ENCODE measurements around the gene SH2D3C.
A peak's percentile ranks its signal among the peaks of the same experiment; 100 is the strongest.

The SH2D3C gene

DNA sequence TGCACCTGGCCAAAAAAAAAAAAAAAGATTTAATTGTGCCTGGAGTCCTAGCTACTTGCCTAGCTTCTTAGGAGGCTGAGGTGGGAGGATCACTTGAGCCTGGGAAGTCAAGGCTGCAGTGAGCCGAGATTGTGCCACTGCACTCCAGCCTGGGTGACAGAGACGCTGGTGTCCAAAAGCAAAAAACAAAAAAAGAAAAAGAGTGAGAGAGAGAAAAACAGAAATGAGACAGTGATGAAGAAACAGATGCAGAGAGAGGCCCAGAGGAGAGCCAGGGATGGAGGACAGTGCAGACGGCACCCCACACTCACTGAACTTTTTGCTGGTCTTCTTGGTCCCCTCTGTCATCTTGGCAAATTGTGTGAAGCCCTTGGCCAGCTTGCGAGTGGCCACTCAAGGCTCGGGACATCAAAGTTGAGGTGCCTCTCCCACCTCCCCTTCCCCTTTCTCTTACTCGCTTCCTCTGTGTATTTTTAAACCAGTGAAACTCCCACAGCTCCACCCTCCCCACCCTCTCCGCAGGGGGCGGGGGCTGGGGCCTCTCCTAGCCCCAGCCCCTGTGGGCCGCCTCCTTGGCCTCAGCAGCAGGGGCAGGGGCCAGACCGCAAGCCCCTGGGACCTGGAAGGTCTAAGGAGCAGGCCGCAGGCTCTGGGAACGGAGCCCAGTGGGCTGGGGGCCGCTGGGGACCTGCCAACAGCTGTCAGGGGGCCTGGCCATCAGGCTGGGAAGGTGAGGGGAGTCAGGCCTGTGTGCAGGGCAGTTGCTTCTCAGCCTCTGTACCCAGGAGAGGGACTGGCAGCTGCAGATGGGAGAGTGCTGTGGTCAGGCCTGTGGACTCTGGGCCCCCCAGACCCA is at the start of gene SH2D3C:
Gene SH2D3C, minus strand, starts transcription at position 387 of the 856 bp plus-strand sequence. Its CDS starts 39 bp downstream, at position 348.
- DNase-seq: peak; percentile 57 to 71

DNA sequence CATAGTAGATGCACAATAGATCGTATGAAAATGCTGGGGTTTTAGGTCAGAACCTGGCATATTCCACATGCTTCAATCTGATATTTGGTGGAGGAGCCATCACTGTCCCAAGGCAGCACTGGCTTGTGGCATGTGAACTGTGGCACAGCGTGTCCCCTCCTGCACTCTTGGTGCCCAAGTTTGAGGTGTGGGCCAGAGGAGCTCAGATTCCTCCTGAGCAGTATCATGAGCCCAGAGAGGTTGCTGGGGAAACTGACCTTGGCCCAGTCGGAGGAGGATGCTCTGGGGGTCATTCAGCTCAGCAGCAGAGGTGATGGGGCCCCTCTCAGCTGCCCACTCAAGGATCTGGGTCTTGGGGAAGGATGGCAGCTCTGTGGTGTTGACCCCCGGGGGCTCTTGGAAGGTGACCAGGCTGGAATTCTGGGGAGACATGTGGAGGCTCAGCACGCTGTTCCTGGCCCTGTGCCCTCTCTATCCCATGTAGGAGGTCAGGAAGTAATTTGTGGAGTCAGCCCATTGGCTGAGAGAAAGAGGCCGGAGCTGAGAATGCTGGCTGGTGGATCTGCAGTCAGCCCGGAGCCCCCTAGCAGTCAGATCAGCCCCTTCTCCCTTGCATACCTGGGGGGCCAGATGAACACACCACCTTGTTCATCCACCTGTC is 47.9 kb upstream of the SH2D3C start:
- no peak for DNase-seq

- DNase-seq: no peak
Measured at GRCh38 chr9:127825319-127826051, 47.0 kb upstream of the SH2D3C start.

DNA sequence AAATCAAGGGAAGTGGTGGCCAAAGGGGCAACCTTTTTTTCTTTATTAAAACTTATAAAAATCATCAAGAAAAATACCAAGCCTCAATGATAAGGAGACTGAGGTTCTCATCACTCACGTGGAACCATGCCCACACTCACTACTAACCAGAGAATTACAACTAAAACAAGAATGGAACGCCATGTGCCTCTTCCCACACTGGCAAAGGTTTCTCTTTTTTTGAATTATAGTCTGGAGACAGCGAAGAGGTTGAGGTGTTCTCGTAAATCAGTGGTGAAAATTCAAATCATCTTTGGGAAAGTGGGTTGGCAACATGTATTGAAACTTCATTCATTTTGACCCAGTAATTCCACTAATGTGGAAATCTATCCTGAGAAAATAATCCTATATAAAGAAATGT is 43.6 kb upstream of the SH2D3C start:
- no peak for DNase-seq

DNA sequence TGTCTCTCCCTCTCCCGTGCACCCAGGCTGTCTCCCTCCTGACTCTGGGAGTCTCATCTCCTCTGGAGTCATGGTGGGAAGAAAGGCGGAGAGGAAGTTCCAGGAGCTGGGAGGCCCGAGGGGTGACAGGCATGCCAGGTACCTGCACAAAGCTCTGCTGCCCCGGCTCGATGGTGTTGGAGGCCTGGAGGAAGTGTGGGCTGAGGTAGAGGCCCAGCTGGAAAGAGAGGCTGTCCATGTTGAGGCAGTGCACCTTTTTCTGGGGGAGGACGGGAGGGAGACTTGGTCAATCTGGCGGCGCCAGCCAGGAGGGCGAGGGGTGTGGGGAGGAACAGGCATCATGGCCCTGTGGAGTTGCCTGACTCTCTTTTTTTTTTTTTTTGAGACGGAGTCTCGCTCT is 40.1 kb upstream of the SH2D3C start:
- no peak for DNase-seq

DNA sequence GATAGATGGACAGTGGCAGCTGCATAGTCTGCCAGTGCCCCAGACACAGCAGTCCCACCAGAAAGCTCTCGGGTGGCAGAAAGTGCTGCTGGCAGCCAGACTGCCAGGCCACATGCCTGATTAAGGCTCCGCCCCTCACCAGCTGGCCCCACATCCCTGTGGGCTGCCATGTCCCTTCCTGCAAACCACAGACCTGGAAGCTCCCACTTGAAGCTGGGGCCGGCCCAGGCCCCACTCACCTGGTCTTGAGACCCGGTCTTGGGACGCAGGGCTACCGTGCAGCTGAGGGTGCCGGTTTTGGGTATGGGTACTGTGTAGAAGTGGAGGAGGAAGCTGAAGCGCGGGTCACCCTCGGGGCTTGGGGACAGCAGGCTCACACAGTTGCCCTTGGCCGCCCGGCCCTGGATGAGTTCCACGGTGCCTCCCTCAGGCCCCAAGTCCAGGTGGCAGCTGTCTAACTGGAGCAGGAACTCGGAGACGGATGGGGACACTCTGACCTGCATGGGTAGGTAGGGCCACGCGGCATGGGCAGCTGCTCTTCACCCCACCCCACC is 39.5 kb upstream of the SH2D3C start:
- no peak for DNase-seq

- no peak for DNase-seq
Measured at GRCh38 chr9:127816728-127817127, 38.3 kb upstream of the SH2D3C start.

DNA sequence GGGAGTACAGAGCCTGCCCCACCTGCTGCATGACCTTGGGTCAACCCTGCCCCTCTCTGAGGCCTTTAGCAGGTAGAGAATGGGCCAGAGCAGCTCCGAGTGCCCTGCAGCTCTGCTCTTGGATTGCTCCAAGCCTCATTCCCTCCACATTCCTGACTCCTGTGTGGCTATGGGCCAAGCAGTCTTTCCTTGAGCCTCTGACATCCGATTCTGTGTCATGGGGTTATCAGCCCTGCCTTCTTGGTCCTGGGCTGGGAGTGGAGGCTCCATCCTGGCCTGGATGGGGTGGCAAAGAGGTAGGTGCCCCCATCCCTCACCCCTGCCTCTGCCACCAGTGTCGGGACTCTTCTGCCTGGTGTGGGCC is 37.9 kb upstream of the SH2D3C start:
- DNase-seq: no peak

GRCh38 chr9:127815512-127816361 is 37.3 kb upstream of the SH2D3C start:
- no peak for DNase-seq

DNA sequence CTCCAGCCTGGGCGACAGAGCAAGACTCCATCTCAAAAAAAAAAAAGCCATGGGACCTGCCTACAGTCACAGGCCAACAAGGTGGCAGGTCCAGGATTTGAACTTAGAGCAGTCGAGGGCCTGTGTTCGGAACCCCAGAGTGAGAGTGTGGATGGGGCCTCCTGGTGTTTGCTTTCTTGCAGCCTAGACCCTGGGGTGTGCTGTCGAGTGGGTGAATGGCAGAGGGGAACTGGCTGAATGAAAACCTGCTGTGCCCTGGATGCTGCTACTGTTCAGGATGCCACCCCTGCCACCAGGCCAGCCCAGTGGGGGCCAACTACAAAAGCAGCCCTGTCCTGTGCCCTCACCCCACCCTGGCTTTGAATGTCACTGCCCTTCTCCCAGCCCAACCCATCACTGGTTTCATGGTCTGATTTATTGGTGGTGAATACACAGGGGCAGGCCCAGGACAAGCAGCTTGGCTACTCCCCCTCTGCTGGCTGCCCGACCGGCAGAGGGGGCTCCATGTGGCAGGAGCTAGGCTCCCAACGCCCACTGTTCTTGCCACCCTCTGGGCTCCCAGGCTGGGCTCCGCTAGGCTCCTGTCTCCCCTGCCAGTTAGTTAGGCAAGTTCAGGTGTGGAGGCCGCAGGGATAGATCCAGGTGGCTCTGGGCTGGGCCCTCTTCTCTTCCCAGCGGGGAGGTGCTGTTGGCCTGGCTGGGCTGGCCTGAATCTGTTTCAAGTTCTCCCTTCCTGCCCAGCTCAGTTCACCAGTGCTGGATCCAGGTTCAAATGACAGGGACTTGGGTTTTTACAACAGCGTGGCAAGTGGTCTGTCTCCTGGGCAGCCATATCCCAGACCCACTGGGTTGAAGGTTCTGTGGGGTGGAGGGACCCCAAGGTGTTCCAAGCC is 36.4 kb upstream of the SH2D3C start:
- DNase-seq: no peak

GRCh38 chr9:127813686-127814226 is 35.3 kb upstream of the SH2D3C start:
- DNase-seq: no peak

DNA sequence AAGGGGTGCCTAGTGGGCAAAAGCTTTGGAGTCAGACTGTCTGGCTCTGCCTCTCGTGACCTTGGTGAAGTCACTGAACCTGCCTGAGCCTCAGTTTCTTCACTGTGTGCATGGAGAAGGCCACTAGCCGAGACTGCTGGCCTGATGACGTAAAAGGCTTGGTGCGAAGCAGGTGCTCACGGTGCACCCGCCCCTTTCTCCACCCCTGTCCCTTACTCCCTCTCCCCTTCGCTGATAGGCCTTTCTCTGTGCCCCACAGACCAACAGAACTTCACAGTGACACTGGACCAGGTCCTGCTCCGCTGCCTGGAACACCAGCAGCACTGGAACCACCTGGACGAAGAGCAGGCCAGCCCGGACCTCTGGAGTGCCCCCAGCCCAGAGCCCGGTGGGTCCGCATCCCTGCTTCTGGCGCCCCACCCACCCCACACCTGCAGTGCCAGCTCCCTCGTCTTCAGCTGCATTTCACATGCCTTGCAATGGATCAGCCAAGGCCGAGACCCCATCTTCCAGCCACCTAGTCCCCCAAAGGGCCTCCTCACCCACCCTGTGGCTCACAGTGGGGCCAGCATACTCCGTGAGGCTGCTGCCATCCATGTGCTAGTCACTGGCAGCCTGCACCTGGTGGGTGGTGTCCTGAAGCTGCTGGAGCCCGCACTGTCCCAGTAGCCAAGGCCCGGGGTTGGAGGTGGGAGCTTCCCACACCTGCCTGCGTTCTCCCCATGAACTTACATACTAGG is 34.6 kb upstream of the SH2D3C start:
- DNase-seq: no peak

GRCh38 chr9:127812011-127812410 is 33.5 kb upstream of the SH2D3C start:
- DNase-seq: no peak

- DNase-seq: no peak
Measured at GRCh38 chr9:127810378-127811187, 32.1 kb upstream of the SH2D3C start.

GRCh38 chr9:127809540-127810377 is 31.3 kb upstream of the SH2D3C start:
- no peak for DNase-seq

DNA sequence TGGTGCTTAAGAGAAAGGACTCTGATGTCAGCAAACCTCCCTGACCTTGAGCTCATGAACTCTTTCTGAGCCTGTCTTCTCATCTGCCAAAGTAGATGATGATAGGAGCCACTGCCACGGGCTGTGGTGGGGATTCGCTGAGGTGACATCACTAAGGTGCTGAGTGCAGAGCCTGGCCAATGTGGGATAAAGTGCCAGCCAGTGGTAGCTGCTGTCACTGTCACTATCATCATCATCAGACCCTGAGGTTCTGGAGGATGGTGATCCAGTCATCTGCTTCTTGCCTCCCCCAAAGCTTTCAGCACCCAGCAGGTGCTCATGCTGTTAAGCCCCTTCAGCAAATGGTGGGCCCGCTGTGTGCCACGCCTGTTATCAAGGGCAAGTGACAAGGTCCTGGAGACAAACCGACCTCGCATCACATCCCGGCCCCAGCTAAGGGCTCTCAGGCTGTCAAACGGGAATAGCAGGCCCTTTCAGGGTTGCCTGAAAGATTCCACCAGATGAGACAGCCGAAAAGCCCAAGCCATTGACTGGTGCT is 30.6 kb upstream of the SH2D3C start:
- DNase-seq: no peak

- no peak for DNase-seq
Measured at GRCh38 chr9:127808347-127809001, 30.0 kb upstream of the SH2D3C start.

- DNase-seq: no peak
Measured at GRCh38 chr9:127806871-127807270, 28.4 kb upstream of the SH2D3C start.
